ENCODE results near the gene CRYBG2. TPM values are rescaled to one million over a fixed set of nuclear protein-coding genes. Genes with fewer than 3 reads are reported as not detected.

The CRYBG2 gene
- total and polyA plus RNA-seq, 2 of the 8 experiments (the other 6 are each of a cell fraction or from before 2014, with no cell fraction given), result 14.2 to 17.0 TPM

- Histone ChIP-seq H2BK120ac (replicated peaks; ENCODE audit: low read depth, low read length) (no peak overlapping the region), H3K23ac (ENCODE audit: insufficient read length) (no peak overlapping the region), H3K36me3 (ENCODE audit: control insufficient read depth in 2 of 4, insufficient read depth in 4 of 4, low read length in 3 of 4) (peaks cover 21 to 34% (median 31%) of the 10 kb centered on the region in 4 experiments), H3K23me2 (ENCODE audit: low read depth, low read length) (peaks cover 9% of the 10 kb centered on the region; the same call in 1 of the 2 replicates), H3K9ac (replicated peaks in 1 of 4; ENCODE audit: extremely low read depth in 1 of 4, low read depth in 3 of 4, low read length in 3 of 4) (no peak overlapping the region), H2BK5ac (ENCODE audit: low read depth, low read length) (no peak overlapping the region), H4K20me1 (replicated peaks in 1 of 2; ENCODE audit: control insufficient read depth in 1 of 2, insufficient read depth in 2 of 2, low read length in 2 of 2) (peaks cover 6 to 17% of the 10 kb centered on the region in 2 experiments), H4K91ac (replicated peaks; ENCODE audit: insufficient read length, low read length) (no peak overlapping the region), H2AFZ (ENCODE audit: low read length) (no peak overlapping the region), H3K27me3 (replicated peaks in 1 of 4; ENCODE audit: control insufficient read depth in 3 of 4, extremely low read depth in 1 of 4, insufficient read depth in 3 of 4, low read length in 3 of 4) (no peaks in the 10 kb centered on the region), H3K4me3 (ENCODE audit: extremely low read depth in 1 of 4, insufficient read depth in 2 of 4, low read depth in 3 of 4, low read length in 4 of 4) (no peak overlapping the region), H3K27ac (ENCODE audit: low read depth, low read length) (no peak overlapping the region), H3K14ac (ENCODE audit: insufficient read length) (no peak overlapping the region), H2BK15ac (ENCODE audit: low read length) (no peak overlapping the region), H2BK20ac (ENCODE audit: low read length) (no peak overlapping the region), H3K4ac (replicated peaks; ENCODE audit: insufficient read length, low read depth, low read length) (no peak overlapping the region), H3K9me3 (ENCODE audit: insufficient read depth in 2 of 2, low read depth in 1 of 2, low read length in 1 of 2) (no peaks in the 10 kb centered on the region), H2AK5ac (ENCODE audit: low read depth, low read length) (no peak overlapping the region), H3K18ac (ENCODE audit: extremely low read depth, low read length) (no peak overlapping the region), H3K4me2 (ENCODE audit: insufficient read depth in 1 of 2, low read depth in 2 of 2, low read length in 2 of 2) (no peak overlapping the region; a peak in 1 of 4 replicates), H3K4me1 (replicated peaks in 1 of 4; ENCODE audit: control insufficient read depth in 3 of 4, insufficient read depth in 4 of 4, low read length in 3 of 4) (peaks cover 10 to 34% (median 21%) of the 10 kb centered on the region in 4 experiments), H3K79me2 (ENCODE audit: control insufficient read depth in 1 of 2, insufficient read depth in 2 of 2, low read length in 2 of 2) (peaks cover 0 to 5% of the 10 kb centered on the region in 2 experiments; a peak in 1 of 4 replicates), H2BK12ac (ENCODE audit: low read depth, low read length) (no peak overlapping the region), H3K79me1 (ENCODE audit: low read depth, low read length) (no peaks in the 10 kb centered on the region), H3K56ac (replicated peaks; ENCODE audit: insufficient read length, low read depth, low read length) (no peak overlapping the region), H4K5ac (ENCODE audit: insufficient read length, low read depth, low read length) (no peak overlapping the region), H4K8ac (ENCODE audit: extremely low read depth, insufficient read depth, low read length) (no peak overlapping the region)
- no peak for TF ChIP-seq RBBP5 (IDR thresholded peaks at IDR 0.05; ENCODE audit: borderline replicate concordance, low read depth, low read length)
- no peak for TF ChIP-seq SIRT6 (IDR thresholded peaks at IDR 0.05; ENCODE audit: low read length)
- no peak for TF ChIP-seq BRCA1 (IDR thresholded peaks at IDR 0.05; ENCODE audit: low read depth, low read length)
- FAIRE-seq (no peak), DNase-seq (ENCODE audit: low read depth in 1 of 2, low spot score in 2 of 2) (no peak)
- whole genome bisulfite sequencing, 2 experiments (ENCODE audit: extremely low coverage in 1 of 2, insufficient coverage in 1 of 2, insufficient read length in 1 of 2, insufficient replicate concordance in 2 of 2, low coverage in 1 of 2, low lambda C conversion rate in 2 of 2, missing lambda C conversion rate in 1 of 2), result 87% methylated on average over 4 of the region's 4 CpGs; no CpG with 5 or more reads in 1 of the 2 experiments
- CTCF ChIA-PET (ENCODE audit: partially characterized antibody), result interaction anchor here (0.9 to 39.7 kb wide), 7 partner anchors 7 to 112 kb away, joined by 3 to 1530 read pairs (median 6); partner anchors contain the start of genes CATSPER4, CD52 and UBXN11
- POLR2A ChIA-PET (ENCODE audit: partially characterized antibody), result no interaction called here
Observed at GRCh38 chr1:26278303-26278702, 75.6 kb downstream of the CRYBG2 start.
